GM12878 (cell line): ENCODE results near the gene DNTT. TPM values are rescaled to one million over a fixed set of nuclear protein-coding genes. Genes with fewer than 3 reads are reported as not detected.

Source experiments
- ATAC-seq: fragments of 200-7000 bp; cut with Tn5 transposase; 3 replicates; pipeline ENCODE4 v1.9.1; 2020; ENCODE audit warnings: mild to moderate bottlenecking, moderate library complexity
- BruUV-seq: library from RNA; stranded (reverse); fragments of 400-500 nt; replicated peaks from 2 replicates; lab custom pipeline; 2021; lab: Mats Ljungman, UMichigan
- CTCF ChIA-PET: fragments of 300-600 bp; sonication (Branson Sonifier 250); formaldehyde crosslinking; extraction: SDS; loops from one replicate; lab custom pipeline; 2021; ENCODE audit warnings: inconsistent platforms; lab: Yijun Ruan, JAX
- POLR2A ChIA-PET: fragments of 350-600 bp; formaldehyde crosslinking; extraction: SDS; loops from one replicate; lab custom pipeline; 2021; ENCODE audit warnings: inconsistent platforms; lab: Charles Lee
- RAD21 ChIA-PET: fragments of 300-600 bp; sonication (Branson Sonifier 250); formaldehyde crosslinking; loops from one replicate; lab custom pipeline; 2023; ENCODE audit warnings: antibody characterized with exemption; ENCODE audit not compliant: unreplicated experiment; lab: Charles Lee
- SMC1A ChIA-PET: fragments of 300-600 bp; sonication (Branson Sonifier 250); formaldehyde crosslinking; loops from one replicate; lab custom pipeline; 2023; ENCODE audit not compliant: unreplicated experiment, uncharacterized antibody; lab: Charles Lee
- DNase-seq: peaks from one replicate; pipeline ENCODE4 v3.0.0-alpha.2; 2011; ENCODE audit warnings: low read depth, low spot score
- FAIRE-seq: peaks from 3 replicates; lab custom pipeline; 2011; peaks lifted over from hg19 to GRCh38; lab: Jason Lieb, UNC
- H2AFZ ChIP-seq: 2 replicates; pipeline ENCODE4 v1.6.0; 2011; ENCODE audit warnings: low read depth, low read length, control low read depth; ENCODE audit not compliant: control insufficient read depth
- H3K27ac ChIP-seq: 2 replicates; pipeline ENCODE4 v1.5.1; 2011; ENCODE audit warnings: control low read depth; ENCODE audit not compliant: control insufficient read depth, insufficient read depth
- H3K27me3 ChIP-seq, 2 experiments: replicated peaks in 1 of 2; 2 replicates each; pipeline versions ENCODE4 v1.6.0 to v1.6.1; 2011; ENCODE audit warnings: low read length in 1 of 2; ENCODE audit not compliant: control insufficient read depth in 2 of 2, insufficient read depth in 2 of 2
- H3K36me3 ChIP-seq, 2 experiments: 2 replicates each; pipeline ENCODE4 v1.5.1; 2011; ENCODE audit warnings: low read length in 1 of 2; ENCODE audit not compliant: control insufficient read depth in 2 of 2, insufficient read depth in 2 of 2
- H3K4me1 ChIP-seq: 2 replicates; pipeline ENCODE4 v1.6.1; 2011; ENCODE audit warnings: mild to moderate bottlenecking, low read length, moderate library complexity, mixed read lengths; ENCODE audit not compliant: control insufficient read depth, insufficient read depth
- H3K4me2 ChIP-seq: 2 replicates; pipeline ENCODE4 v1.6.0; 2011; ENCODE audit warnings: control low read depth; ENCODE audit not compliant: control insufficient read depth, insufficient read depth
- H3K4me3 ChIP-seq: fragments of 200-600 bp; sonication (generic); 2 replicates; pipeline ENCODE4 v1.5.1; 2016
- H3K79me2 ChIP-seq: 2 replicates; pipeline ENCODE4 v1.6.0; 2011; ENCODE audit warnings: low read length; ENCODE audit not compliant: control insufficient read depth, insufficient read depth
- H3K9ac ChIP-seq: 2 replicates; pipeline ENCODE4 v1.8.0; 2011; ENCODE audit warnings: low read length, control low read depth, mixed read lengths; ENCODE audit not compliant: control insufficient read depth, insufficient read depth
- H3K9me3 ChIP-seq: replicated peaks from 3 replicates; pipeline ENCODE4 v1.5.1; 2011; ENCODE audit warnings: mild to moderate bottlenecking, low read length; ENCODE audit not compliant: control insufficient read depth, insufficient read depth
- H4K20me1 ChIP-seq: 2 replicates; pipeline ENCODE4 v1.6.0; 2011; ENCODE audit not compliant: control insufficient read depth, insufficient read depth
- ATF2 ChIP-seq: IDR thresholded peaks from 2 replicates; pipeline ENCODE4 v1.6.1; 2012; ENCODE audit warnings: low read length, inconsistent platforms
- ATF3 ChIP-seq: IDR thresholded peaks from 2 replicates; pipeline ENCODE4 v1.6.1; 2011; ENCODE audit warnings: low read depth, mild to moderate bottlenecking, low read length, moderate library complexity, borderline replicate concordance; ENCODE audit errors: extremely low read depth
- BACH1 ChIP-seq: fragments of 450-650 bp; IDR thresholded peaks from 2 replicates; pipeline ENCODE4 v1.6.1; 2017; ENCODE audit warnings: mild to moderate bottlenecking, borderline replicate concordance
- BCL11A ChIP-seq: IDR thresholded peaks from 2 replicates; pipeline ENCODE4 v1.6.1; 2011; ENCODE audit warnings: low read depth, low read length
- BMI1 ChIP-seq: fragments of 450-650 bp; IDR thresholded peaks from 2 replicates; pipeline ENCODE4 v1.6.1; 2016; ENCODE audit warnings: mild to moderate bottlenecking, moderate library complexity, borderline replicate concordance
- NR2F1 ChIP-seq: fragments of 450-650 bp; conservative IDR thresholded peaks from 2 replicates; pipeline ENCODE4 v1.6.1; 2017; ENCODE audit warnings: mild to moderate bottlenecking
- POLR2AphosphoS5 ChIP-seq: IDR thresholded peaks from 2 replicates; pipeline ENCODE4 v1.6.1; 2011; ENCODE audit warnings: mild to moderate bottlenecking, low read length, inconsistent platforms
- SMAD1 ChIP-seq: fragments of 450-650 bp; IDR thresholded peaks from 2 replicates; pipeline ENCODE4 v1.6.1; 2018; ENCODE audit warnings: mild to moderate bottlenecking, low read depth; ENCODE audit not compliant: partially characterized antibody
- WRNIP1 ChIP-seq: IDR thresholded peaks from 2 replicates; pipeline ENCODE4 v1.6.1; 2011; ENCODE audit warnings: low read depth, low read length, improper control_type of control experiment, borderline replicate concordance
- YY1 ChIP-seq: IDR thresholded peaks from 2 replicates; pipeline ENCODE4 v1.6.1; 2011; ENCODE audit warnings: low read depth, mild to moderate bottlenecking, low read length
- ZNF622 ChIP-seq: fragments of 450-650 bp; IDR thresholded peaks from 2 replicates; pipeline ENCODE4 v1.6.1; 2017; ENCODE audit warnings: mild to moderate bottlenecking, inconsistent platforms
- WGBS: methylation state at CpG from one replicate; pipeline ENCODE4 v1.1.6; 2016; ENCODE audit warnings: low lambda C conversion rate; ENCODE audit not compliant: insufficient replicate concordance, insufficient coverage; ENCODE audit errors: missing lambda C conversion rate; 5-methylcytosine and 5-hydroxymethylcytosine counted together
- in situ Hi-C: fragments of 300-500 bp; cut with MboI; formaldehyde crosslinking; loops from 9 replicates; pipeline ENCODE4 v1.14.3; 2018; ENCODE audit warnings: mixed read lengths
- intact Hi-C: fragments of 100-400 bp; cut with micrococcal nuclease; formaldehyde crosslinking; loops from one replicate; pipeline ENCODE4 v1.14.2; 2022; ENCODE audit not compliant: unreplicated experiment
- polyA plus RNA-seq, 11 experiments: library from polyadenylated mRNA; depleted of rRNA in 4 of 11; unstranded in 6 of 11; stranded (reverse) in 5 of 11; fragments of >200 nt; fragmentation: Nextera tagmentation in 4 of 11; fragmentation: Illumina TruSeq in 1 of 11; extraction: Ambion mirVana in 4 of 11; extraction: Trizol in 1 of 11; gene quantifications; 1 replicate in 1 of 11; 2 replicates in 10 of 11; pipeline versions ENCODE4 v1.2.1 to v1.2.3, GENCODE V29; 2011 to 2016; ENCODE audit warnings: inconsistent platforms in 2 of 11, missing spikeins in 2 of 11, low read depth in 1 of 11
- total RNA-seq, 4 experiments: library from RNA; depleted of rRNA in 3 of 4; stranded (reverse); fragments of >200 nt in 3 of 4; fragmentation: Illumina TruSeq in 1 of 4; extraction: Trizol in 1 of 4; gene quantifications; 2 replicates each; pipeline versions ENCODE4 v1.2.1 to v1.2.3, GENCODE V29; 2013 to 2021
- TF ChIP-seq, protein P1 (sequence below): fragments of 450-650 bp; IDR thresholded peaks from 2 replicates; pipeline ENCODE4 v1.6.1; 2016; ENCODE audit warnings: mild to moderate bottlenecking

Gene DNTT
- total and polyA plus RNA-seq, 10 of the 15 experiments (the other 5 are each of a cell fraction or from before 2014, with no cell fraction given), result 0.06 to 0.13 (median 0.09) TPM; not detected in 5

- H3K79me2 ChIP-seq, result no peaks in the 10 kb centered on the region
- peaks cover 16% of the 10 kb centered on the region for H3K4me1 ChIP-seq
- BruUV-seq, result no TSS peak
- H3K4me2 ChIP-seq, result no peak overlapping the region
- no peak overlapping the region for H3K4me3 ChIP-seq
- DNase-seq (no peak), FAIRE-seq (no peak), ATAC-seq (peak; percentile 34)
- H4K20me1 ChIP-seq, result no peaks in the 10 kb centered on the region
- H3K27me3 ChIP-seq, result no peaks in the 10 kb centered on the region
- ChIA-PET POLR2A (interaction anchor here (0.8 to 1.3 kb wide), 3 partner anchors 8 to 13 kb away, joined by 3 to 5 read pairs (median 3); no protein-coding TSS in a partner anchor), CTCF (interaction anchor here (1.0 kb wide), 1 partner anchor 45 kb away, joined by 3 read pairs; no protein-coding TSS in a partner anchor), SMC1A (interaction anchor here (0.7 to 1.1 kb wide), 3 partner anchors 10 to 49 kb away, joined by 3 to 8 read pairs (median 3); no protein-coding TSS in a partner anchor), RAD21 (interaction anchor here (1.2 kb wide), 1 partner anchor 12 kb away, joined by 5 read pairs; no protein-coding TSS in a partner anchor)
- H3K27ac ChIP-seq, result no peak overlapping the region
- no peaks in the 10 kb centered on the region for H3K36me3 ChIP-seq
- TF ChIP-seq BMI1 (peak; percentile 40; the same call in 1 of the 2 replicates), BCL11A (no peak)
- TF ChIP-seq, protein P1, sequence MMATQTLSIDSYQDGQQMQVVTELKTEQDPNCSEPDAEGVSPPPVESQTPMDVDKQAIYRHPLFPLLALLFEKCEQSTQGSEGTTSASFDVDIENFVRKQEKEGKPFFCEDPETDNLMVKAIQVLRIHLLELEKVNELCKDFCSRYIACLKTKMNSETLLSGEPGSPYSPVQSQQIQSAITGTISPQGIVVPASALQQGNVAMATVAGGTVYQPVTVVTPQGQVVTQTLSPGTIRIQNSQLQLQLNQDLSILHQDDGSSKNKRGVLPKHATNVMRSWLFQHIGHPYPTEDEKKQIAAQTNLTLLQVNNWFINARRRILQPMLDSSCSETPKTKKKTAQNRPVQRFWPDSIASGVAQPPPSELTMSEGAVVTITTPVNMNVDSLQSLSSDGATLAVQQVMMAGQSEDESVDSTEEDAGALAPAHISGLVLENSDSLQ, result peak; percentile 46; the same call in 1 of the 2 replicates
- H3K9ac ChIP-seq, result no peak overlapping the region
- H3K9me3 ChIP-seq, result no peaks in the 10 kb centered on the region; the same call in 2 of the 3 replicates
- WGBS, result 98% methylated on average over 3 of the region's 3 CpGs
- intact Hi-C loops (loop anchor here (10.0 kb wide), 2 partner anchors 494 to 984 kb away; partner anchors contain the start of gene PDLIM1), in situ Hi-C loops (loop anchor here (10.0 kb wide), 1 partner anchor 994 kb away; no protein-coding TSS in a partner anchor)
- peak overlapping the region; percentile 5; the same call in 1 of the 2 replicates for H2AFZ ChIP-seq
These were observed 25.0 kb upstream of the DNTT start for GRCh38 chr10:96279191-96279641.

GRCh38 chr10:96280859-96281258, 23.4 kb upstream of the DNTT start:
- Histone ChIP-seq H3K79me2 (no peaks in the 10 kb centered on the region), H3K9ac (no peak overlapping the region), H2AFZ (no peak overlapping the region), H3K4me2 (no peak overlapping the region), H3K9me3 (no peaks in the 10 kb centered on the region; the same call in 2 of the 3 replicates), H3K4me1 (peaks cover 12% of the 10 kb centered on the region), H3K27me3 (no peaks in the 10 kb centered on the region), H4K20me1 (no peaks in the 10 kb centered on the region), H3K36me3 (no peaks in the 10 kb centered on the region), H3K27ac (no peak overlapping the region), H3K4me3 (no peak overlapping the region)
- WGBS, result 69% methylated on average over 2 of the region's 2 CpGs
- ChIA-PET CTCF (interaction anchor here (0.9 to 1.8 kb wide), 2 partner anchors 16 to 51 kb away, joined by 4 to 9 read pairs; no protein-coding TSS in a partner anchor), RAD21 (interaction anchor here (1.1 kb wide), 1 partner anchor 10 kb away, joined by 5 read pairs; no protein-coding TSS in a partner anchor), POLR2A (interaction anchor here (1.2 kb wide), 1 partner anchor 11 kb away, joined by 3 read pairs; no protein-coding TSS in a partner anchor), SMC1A (interaction anchor here (0.6 to 1.7 kb wide), 6 partner anchors 10 to 155 kb away, joined by 3 to 10 read pairs (median 6); partner anchors contain the start of gene BLNK)
- no peak for TF ChIP-seq POLR2AphosphoS5
- no peak for TF ChIP-seq ATF3
- no peak for TF ChIP-seq ZNF622
- no peak for TF ChIP-seq NR2F1
- TF ChIP-seq YY1, result no peak
- no peak for TF ChIP-seq ATF2
- no peak for TF ChIP-seq BACH1
- no peak for TF ChIP-seq WRNIP1
- TF ChIP-seq SMAD1, result no peak
- FAIRE-seq, result no peak
- BruUV-seq, result no TSS peak
- in situ Hi-C loops (no loop called here), intact Hi-C loops (no loop called here)
- ATAC-seq, result no peak
- no peak for DNase-seq
